HG03571 (cell line): ENCODE results near the gene CELSR1.
"Not testable (repeated sequence)": the region's sequence is repeated elsewhere in the genome, so short reads cannot be mapped to it uniquely, and the experiment has no call there.

Experiments
- ATAC-seq: cut with Tn5 transposase; IDR thresholded peaks from one replicate; pipeline ENCODE4 v1.9.1; 2021; ENCODE audit not compliant: unreplicated experiment

CELSR1 gene

GRCh38 chr22:46406791-46407190, 130.6 kb downstream of the CELSR1 start:
- ATAC-seq = no peak

- no peak for ATAC-seq
These were observed 131.1 kb downstream of the CELSR1 start for GRCh38 chr22:46406349-46406748.

- no peak for ATAC-seq
These were observed 131.5 kb downstream of the CELSR1 start for GRCh38 chr22:46405901-46406300.

GRCh38 chr22:46403880-46404279, 133.5 kb downstream of the CELSR1 start:
- not testable (repeated sequence) for ATAC-seq

GRCh38 chr22:46402505-46402904, 134.9 kb downstream of the CELSR1 start:
- no peak for ATAC-seq

GRCh38 chr22:46401370-46401769, 136.1 kb downstream of the CELSR1 start:
- no peak for ATAC-seq

GRCh38 chr22:46399251-46400024, 138.0 kb downstream of the CELSR1 start:
- no peak for ATAC-seq

- ATAC-seq = no peak
These were observed 139.5 kb downstream of the CELSR1 start for GRCh38 chr22:46397951-46398350.

- no peak for ATAC-seq
These were observed 139.9 kb downstream of the CELSR1 start for GRCh38 chr22:46397514-46397913.

- ATAC-seq = not testable (repeated sequence)
These were observed 140.4 kb downstream of the CELSR1 start for GRCh38 chr22:46397049-46397448.

- ATAC-seq = no peak
These were observed 142.3 kb downstream of the CELSR1 start for GRCh38 chr22:46395145-46395544.

GRCh38 chr22:46394622-46395021, 142.8 kb downstream of the CELSR1 start:
- no peak for ATAC-seq

- no peak for ATAC-seq
These were observed 143.5 kb downstream of the CELSR1 start for GRCh38 chr22:46393873-46394272.

GRCh38 chr22:46392137-46392844, 145.1 kb downstream of the CELSR1 start:
- ATAC-seq = no peak

GRCh38 chr22:46391486-46392136, 145.8 kb downstream of the CELSR1 start:
- ATAC-seq = no peak

- no peak for ATAC-seq
These were observed 146.6 kb downstream of the CELSR1 start for GRCh38 chr22:46390652-46391301.

- ATAC-seq = no peak
These were observed 147.2 kb downstream of the CELSR1 start for GRCh38 chr22:46390105-46390651.

- ATAC-seq = no peak
These were observed 148.3 kb downstream of the CELSR1 start for GRCh38 chr22:46389081-46389480.

GRCh38 chr22:46388647-46389046, 148.8 kb downstream of the CELSR1 start:
- no peak for ATAC-seq

- no peak for ATAC-seq
These were observed 149.7 kb downstream of the CELSR1 start for GRCh38 chr22:46387748-46388147.

GRCh38 chr22:46386312-46386711, 151.1 kb downstream of the CELSR1 start:
- ATAC-seq = no peak
